GM12864 (cell line): ENCODE results near the gene UBXN10.

Experiments
- DNase-seq: peaks from one replicate; pipeline ENCODE4 v3.0.0-alpha.2; 2011; ENCODE audit warnings: low read depth
- H3K4me3 ChIP-seq: 2 replicates; pipeline ENCODE4 v1.5.1; 2011; ENCODE audit warnings: mild to moderate bottlenecking, low read depth, low read length, control low read depth
- CTCF ChIP-seq: IDR thresholded peaks from 2 replicates; pipeline ENCODE4 v1.5.1; 2011; ENCODE audit warnings: low read depth, mild to moderate bottlenecking, moderate library complexity, low read length, control low read depth, inconsistent platforms; ENCODE audit errors: missing control alignments

UBXN10 gene

GRCh38 chr1:20189664-20190063 lies 3.8 kb downstream of the UBXN10 start:
- TF ChIP-seq CTCF, result no peak
- no peak overlapping the region for H3K4me3 ChIP-seq

DNA sequence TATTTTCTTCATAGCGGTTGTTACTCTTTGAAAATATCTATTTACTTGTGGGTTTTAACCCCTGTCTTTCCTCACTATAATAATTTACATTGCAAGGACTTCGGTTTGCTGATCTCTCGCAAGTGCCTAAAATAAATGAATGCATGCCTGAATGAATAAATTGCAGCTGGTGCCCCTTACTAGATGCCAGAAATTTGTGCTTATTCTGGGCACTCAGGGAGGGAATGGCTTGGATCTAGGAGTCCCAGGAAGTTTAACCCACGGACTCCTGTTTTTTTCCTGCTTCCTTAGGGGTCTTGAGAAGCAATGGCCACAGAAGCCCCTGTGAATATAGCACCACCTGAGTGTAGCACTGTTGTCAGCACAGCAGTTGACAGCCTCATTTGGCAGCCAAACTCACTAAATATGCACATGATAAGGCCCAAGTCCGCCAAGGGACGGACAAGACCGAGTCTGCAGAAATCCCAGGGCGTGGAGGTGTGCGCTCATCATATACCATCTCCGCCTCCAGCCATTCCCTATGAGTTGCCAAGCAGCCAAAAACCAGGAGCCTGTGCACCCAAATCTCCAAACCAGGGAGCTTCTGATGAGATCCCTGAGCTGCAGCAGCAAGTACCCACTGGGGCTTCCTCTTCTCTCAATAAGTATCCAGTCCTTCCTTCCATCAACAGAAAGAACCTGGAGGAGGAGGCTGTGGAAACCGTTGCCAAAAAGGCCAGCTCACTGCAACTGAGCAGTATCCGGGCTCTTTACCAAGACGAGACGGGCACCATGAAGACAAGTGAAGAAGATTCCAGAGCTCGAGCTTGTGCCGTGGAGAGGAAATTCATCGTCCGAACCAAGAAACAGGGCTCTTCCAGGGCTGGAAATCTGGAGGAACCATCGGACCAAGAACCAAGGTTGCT lies 4.6 kb downstream of the UBXN10 start:
- no peak for TF ChIP-seq CTCF
- no peak for DNase-seq
- no peak overlapping the region for H3K4me3 ChIP-seq

More at GRCh38 chr1:20189664-20190063, 3.8 kb downstream of the UBXN10 start:
- no peak for DNase-seq

- no peak overlapping the region for H3K4me3 ChIP-seq
- TF ChIP-seq CTCF, result no peak
- DNase-seq, result no peak
Measured at GRCh38 chr1:20191266-20191825, 5.5 kb downstream of the UBXN10 start.

- DNase-seq, result no peak
- no peak overlapping the region for H3K4me3 ChIP-seq
- no peak for TF ChIP-seq CTCF
Measured at GRCh38 chr1:20192364-20192763, 6.5 kb downstream of the UBXN10 start.

- H3K4me3 ChIP-seq, result no peak overlapping the region
- TF ChIP-seq CTCF, result no peak
- no peak for DNase-seq
Measured at GRCh38 chr1:20192871-20193411, 7.0 kb downstream of the UBXN10 start.

GRCh38 chr1:20194224-20194623 lies 8.3 kb downstream of the UBXN10 start:
- H3K4me3 ChIP-seq, result no peak overlapping the region
- TF ChIP-seq CTCF, result no peak
- DNase-seq, result no peak
